ENCODE measurements around the gene VSIR. TPM values are rescaled to one million over a fixed set of nuclear protein-coding genes. Genes with fewer than 3 reads are reported as not detected.

Gene VSIR
- total and polyA plus RNA-seq, 2 experiments from 2014 or later = 81.6 to 153 TPM

DNA sequence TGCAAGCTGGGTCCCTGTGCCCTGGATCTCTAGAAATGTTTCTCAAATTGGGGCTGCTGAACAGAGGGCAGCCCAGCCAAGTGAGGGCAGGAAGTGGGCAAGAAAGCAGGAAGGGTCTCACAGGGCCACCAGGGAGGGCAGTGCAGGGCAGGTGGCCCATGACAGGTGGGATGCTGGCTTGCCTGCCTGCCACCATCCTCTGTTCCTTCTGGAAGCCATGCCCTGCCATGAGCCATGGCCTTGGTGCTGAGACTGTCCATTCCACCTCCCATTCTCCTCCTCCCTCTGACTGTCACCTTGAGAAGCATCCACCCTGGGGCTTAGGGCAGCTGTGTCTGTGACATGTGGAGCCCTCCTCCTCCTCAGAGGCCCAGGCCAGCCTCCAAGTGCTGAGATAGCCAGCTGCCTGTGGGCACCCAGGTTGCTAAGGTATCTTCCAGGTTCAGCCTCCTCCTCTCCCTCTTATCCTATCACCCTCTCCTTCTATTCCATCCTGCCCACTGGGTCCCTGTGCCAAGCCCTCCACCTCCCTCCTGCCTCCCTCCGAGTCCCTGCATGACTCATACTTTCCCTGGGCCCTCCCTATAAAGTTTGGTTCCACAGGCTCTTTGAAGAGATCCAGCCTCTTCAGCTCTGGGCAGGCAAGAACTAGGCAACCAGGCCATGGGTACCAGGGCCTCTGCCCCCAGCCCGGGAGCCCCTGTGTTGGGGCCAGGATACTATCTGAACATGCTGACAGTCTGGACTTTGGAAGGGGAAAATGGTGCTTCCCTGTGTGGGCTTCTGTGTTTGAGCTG lies 1.3 kb downstream of the VSIR start:
- no peaks in the 10 kb centered on the region for H4K20me1 ChIP-seq (ENCODE audit: insufficient read depth)
- peak overlapping the region; percentile 90 for H3K4me2 ChIP-seq (ENCODE audit: unreplicated experiment)
- peak overlapping the region; percentile 86 for H3K9ac ChIP-seq
- peak overlapping the region; percentile 56 for H3K27ac ChIP-seq
- H2AFZ ChIP-seq = no peak overlapping the region
- peaks cover 32% of the 10 kb centered on the region; the same call in 1 of the 2 replicates for H3K79me2 ChIP-seq (ENCODE audit: insufficient read depth)
- no peaks in the 10 kb centered on the region for H3K9me2 ChIP-seq (ENCODE audit: insufficient read depth)
- TF ChIP-seq EZH2 (IDR thresholded peaks at IDR 0.05; ENCODE audit: insufficient read depth, poor library complexity, severe bottlenecking) (no peak), EZH2phosphoT487 (IDR thresholded peaks at IDR 0.05; ENCODE audit: insufficient read depth, low read depth) (no peak)
- peaks cover 49% of the 10 kb centered on the region for H3K4me1 ChIP-seq (ENCODE audit: insufficient read depth)
- H3K9me3 ChIP-seq (ENCODE audit: low read depth) = no peaks in the 10 kb centered on the region
- in situ Hi-C loops (cut with MboI) = no loop called here
- no peaks in the 10 kb centered on the region for H3K27me3 ChIP-seq (replicated peaks; ENCODE audit: insufficient read depth)
- peaks cover 33% of the 10 kb centered on the region for H3F3A ChIP-seq (ENCODE audit: insufficient read depth)
- WGBS, 2 experiments (ENCODE audit: low coverage in 1 of 2, low lambda C conversion rate in 2 of 2, missing lambda C conversion rate in 2 of 2) = 0% methylated on average over 2 of the region's 2 CpGs
- H3K4me3 ChIP-seq = peak overlapping the region; percentile 86
- DNase-seq = peak; percentile 94
- H3K36me3 ChIP-seq (ENCODE audit: low read depth) = no peaks in the 10 kb centered on the region

DNA sequence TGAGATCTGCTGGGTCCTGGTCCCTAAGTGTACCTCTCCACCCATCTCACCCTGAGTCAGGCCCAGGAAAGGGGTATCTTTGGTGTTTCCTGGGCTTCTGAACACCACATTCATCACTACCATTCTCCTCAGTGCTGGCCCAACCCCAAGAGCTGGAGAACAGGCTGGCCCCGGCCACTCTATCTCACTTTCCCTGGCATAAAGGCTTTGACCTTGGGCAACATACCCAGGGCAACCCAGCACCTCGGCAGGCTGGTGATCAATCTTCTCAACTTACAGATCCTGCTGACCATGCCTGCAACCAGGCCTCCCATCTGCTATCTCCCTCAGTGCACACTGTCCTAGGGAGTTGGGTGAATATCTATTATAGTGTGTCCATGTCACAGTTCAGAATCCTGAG lies 2.1 kb downstream of the VSIR start:
- no peaks in the 10 kb centered on the region for H3K36me3 ChIP-seq (ENCODE audit: low read depth)
- in situ Hi-C loops (cut with MboI) = no loop called here
- H3K9ac ChIP-seq = no peak overlapping the region
- peaks cover 55% of the 10 kb centered on the region for H3K4me1 ChIP-seq (ENCODE audit: insufficient read depth)
- H4K20me1 ChIP-seq (ENCODE audit: insufficient read depth) = no peaks in the 10 kb centered on the region
- no peaks in the 10 kb centered on the region for H3K9me3 ChIP-seq (ENCODE audit: low read depth)
- H3K4me2 ChIP-seq (ENCODE audit: unreplicated experiment) = peak overlapping the region; percentile 90
- no peaks in the 10 kb centered on the region for H3K27me3 ChIP-seq (replicated peaks; ENCODE audit: insufficient read depth)
- H3K79me2 ChIP-seq (ENCODE audit: insufficient read depth) = peaks cover 32% of the 10 kb centered on the region; the same call in 1 of the 2 replicates
- H3F3A ChIP-seq (ENCODE audit: insufficient read depth) = peaks cover 36% of the 10 kb centered on the region
- H3K9me2 ChIP-seq (ENCODE audit: insufficient read depth) = no peaks in the 10 kb centered on the region
- no peak overlapping the region for H2AFZ ChIP-seq
- no peak for TF ChIP-seq EZH2 (IDR thresholded peaks at IDR 0.05; ENCODE audit: insufficient read depth, poor library complexity, severe bottlenecking)
- TF ChIP-seq EZH2phosphoT487 (IDR thresholded peaks at IDR 0.05; ENCODE audit: insufficient read depth, low read depth) = no peak
- 33 to 38% methylated on average over 2 of the region's 2 CpGs for WGBS, 2 experiments (ENCODE audit: low coverage in 1 of 2, low lambda C conversion rate in 2 of 2, missing lambda C conversion rate in 2 of 2)
- DNase-seq = no peak
- H3K4me3 ChIP-seq = peak overlapping the region; percentile 86; the same call in 1 of the 2 replicates
- peak overlapping the region; percentile 56 for H3K27ac ChIP-seq

DNA sequence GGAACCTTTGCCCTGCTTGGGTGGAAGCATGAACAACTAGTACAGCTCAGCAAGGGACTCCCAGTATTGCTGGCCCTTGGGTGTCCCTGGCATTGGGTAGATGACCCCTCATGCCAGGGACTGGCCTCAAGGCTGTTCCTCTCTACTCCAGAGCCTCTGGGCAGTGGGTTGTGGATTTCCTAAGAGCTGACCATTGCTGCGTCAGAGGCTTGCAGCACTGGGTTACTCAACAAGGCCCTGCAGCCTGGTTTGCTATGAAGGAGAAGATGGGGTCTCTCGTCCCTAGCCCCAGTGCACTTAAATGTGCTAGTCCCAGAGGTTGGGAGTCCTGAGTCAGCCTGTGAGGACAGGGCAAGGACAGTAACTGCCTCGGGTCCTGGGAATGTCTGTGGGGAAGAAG lies 2.5 kb downstream of the VSIR start:
- in situ Hi-C loops (cut with MboI) = no loop called here

DNA sequence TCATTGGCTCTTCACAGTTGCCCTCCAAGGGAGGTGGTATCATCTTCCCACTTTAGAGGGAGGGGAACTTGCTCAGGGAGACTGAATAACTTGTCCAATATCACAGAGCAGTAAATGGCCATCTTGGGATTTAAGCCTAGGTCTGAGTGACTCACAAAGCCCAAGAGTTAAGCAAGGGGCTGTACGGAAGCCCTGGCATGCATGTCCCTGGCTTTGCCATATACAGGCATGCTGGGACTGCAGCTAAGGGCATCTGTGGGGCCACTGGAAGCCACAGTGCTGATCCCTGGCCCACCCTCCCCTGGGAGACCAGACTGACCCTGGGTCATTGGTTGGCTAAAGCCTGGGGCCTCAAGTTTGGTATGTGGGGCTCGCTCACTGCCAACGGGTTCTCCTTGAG lies 3.1 kb downstream of the VSIR start:
- Histone ChIP-seq H3K36me3 (ENCODE audit: low read depth) (no peaks in the 10 kb centered on the region), H3K27ac (peak overlapping the region; percentile 98), H3K9ac (no peak overlapping the region), H3K9me3 (ENCODE audit: low read depth) (no peaks in the 10 kb centered on the region), H3K4me3 (no peak overlapping the region), H3F3A (ENCODE audit: insufficient read depth) (peaks cover 37% of the 10 kb centered on the region), H2AFZ (no peak overlapping the region), H3K79me2 (ENCODE audit: insufficient read depth) (peaks cover 32% of the 10 kb centered on the region; the same call in 1 of the 2 replicates), H3K4me1 (ENCODE audit: insufficient read depth) (peaks cover 64% of the 10 kb centered on the region), H3K9me2 (ENCODE audit: insufficient read depth) (no peaks in the 10 kb centered on the region), H3K27me3 (replicated peaks; ENCODE audit: insufficient read depth) (no peaks in the 10 kb centered on the region), H3K4me2 (ENCODE audit: unreplicated experiment) (peak overlapping the region; percentile 85), H4K20me1 (ENCODE audit: insufficient read depth) (no peaks in the 10 kb centered on the region)
- TF ChIP-seq EZH2 (IDR thresholded peaks at IDR 0.05; ENCODE audit: insufficient read depth, poor library complexity, severe bottlenecking) (no peak), EZH2phosphoT487 (IDR thresholded peaks at IDR 0.05; ENCODE audit: insufficient read depth, low read depth) (no peak)
- in situ Hi-C loops (cut with MboI) = no loop called here
- peak; percentile 85 for DNase-seq
- WGBS, 2 experiments (ENCODE audit: low coverage in 1 of 2, low lambda C conversion rate in 2 of 2, missing lambda C conversion rate in 2 of 2) = 69 to 73% methylated on average over 3 of the region's 3 CpGs

More for the DNA sequence above, 2.5 kb downstream of the VSIR start:
- DNase-seq = peak; percentile 45
- peak overlapping the region; percentile 2 for H3K4me2 ChIP-seq (ENCODE audit: unreplicated experiment)
- H3K36me3 ChIP-seq (ENCODE audit: low read depth) = no peaks in the 10 kb centered on the region
- no peaks in the 10 kb centered on the region for H3K9me2 ChIP-seq (ENCODE audit: insufficient read depth)
- no peak for TF ChIP-seq EZH2 (IDR thresholded peaks at IDR 0.05; ENCODE audit: insufficient read depth, poor library complexity, severe bottlenecking)
- TF ChIP-seq EZH2phosphoT487 (IDR thresholded peaks at IDR 0.05; ENCODE audit: insufficient read depth, low read depth) = no peak
- H3K9me3 ChIP-seq (ENCODE audit: low read depth) = no peaks in the 10 kb centered on the region
- H3K9ac ChIP-seq = no peak overlapping the region
- no peaks in the 10 kb centered on the region for H3K27me3 ChIP-seq (replicated peaks; ENCODE audit: insufficient read depth)
- peaks cover 59% of the 10 kb centered on the region for H3K4me1 ChIP-seq (ENCODE audit: insufficient read depth)
- H3F3A ChIP-seq (ENCODE audit: insufficient read depth) = peaks cover 37% of the 10 kb centered on the region
- H2AFZ ChIP-seq = no peak overlapping the region
- peak overlapping the region; percentile 56; the same call in 1 of the 2 replicates for H3K27ac ChIP-seq
- no peaks in the 10 kb centered on the region for H4K20me1 ChIP-seq (ENCODE audit: insufficient read depth)
- 79 to 87% methylated on average over 3 of the region's 3 CpGs for WGBS, 2 experiments (ENCODE audit: low coverage in 1 of 2, low lambda C conversion rate in 2 of 2, missing lambda C conversion rate in 2 of 2)
- H3K79me2 ChIP-seq (ENCODE audit: insufficient read depth) = peaks cover 32% of the 10 kb centered on the region; the same call in 1 of the 2 replicates
- H3K4me3 ChIP-seq = no peak overlapping the region

Data from GM23248 (cell line).